HG03175 (cell line): ENCODE measurements around the gene SMPX.

ENCODE experiments used
- ATAC-seq: cut with Tn5 transposase; IDR thresholded peaks from one replicate; pipeline ENCODE4 v1.9.1; 2021; ENCODE audit warnings: mild to moderate bottlenecking, moderate library complexity; ENCODE audit not compliant: unreplicated experiment

The SMPX gene

GRCh38 chrX:21715825-21716224 lies 42.1 kb downstream of the SMPX start:
- no peak for ATAC-seq

DNA sequence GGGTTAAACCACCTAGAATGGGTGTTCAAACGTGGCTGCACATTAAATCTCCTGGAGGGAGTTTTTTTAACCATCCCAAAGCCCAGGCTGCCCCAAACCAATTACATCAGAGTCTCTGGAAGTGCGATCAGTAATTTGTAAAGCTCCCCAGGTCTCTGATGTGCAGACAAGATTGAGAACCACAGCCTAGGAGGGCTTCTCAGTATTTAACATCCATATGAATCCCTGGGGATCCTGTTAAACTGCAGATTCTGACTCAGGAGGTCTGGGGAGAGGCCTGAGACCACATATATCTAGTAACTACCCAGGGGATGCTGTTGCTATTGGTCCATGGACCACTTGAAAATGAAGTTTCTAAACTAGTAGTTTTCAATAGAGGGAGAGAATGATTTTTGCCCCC lies 42.6 kb downstream of the SMPX start:
- no peak for ATAC-seq

DNA sequence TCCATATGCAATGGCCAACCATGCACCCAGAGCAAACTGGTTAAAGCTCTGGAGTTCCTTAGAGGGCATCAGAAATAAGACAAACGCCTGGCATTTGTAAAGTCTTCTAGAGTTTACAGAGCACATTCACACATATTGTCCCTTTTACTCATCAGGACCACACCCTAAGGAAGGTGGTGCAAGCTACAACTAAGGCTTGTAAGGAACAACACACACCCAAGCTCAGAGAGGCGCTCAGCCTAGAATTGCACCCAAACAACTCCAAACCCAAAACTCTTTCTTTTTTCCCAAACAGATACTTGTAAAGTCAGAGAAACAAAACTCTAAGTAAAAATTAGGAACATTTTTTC lies 46.1 kb downstream of the SMPX start:
- no peak for ATAC-seq

DNA sequence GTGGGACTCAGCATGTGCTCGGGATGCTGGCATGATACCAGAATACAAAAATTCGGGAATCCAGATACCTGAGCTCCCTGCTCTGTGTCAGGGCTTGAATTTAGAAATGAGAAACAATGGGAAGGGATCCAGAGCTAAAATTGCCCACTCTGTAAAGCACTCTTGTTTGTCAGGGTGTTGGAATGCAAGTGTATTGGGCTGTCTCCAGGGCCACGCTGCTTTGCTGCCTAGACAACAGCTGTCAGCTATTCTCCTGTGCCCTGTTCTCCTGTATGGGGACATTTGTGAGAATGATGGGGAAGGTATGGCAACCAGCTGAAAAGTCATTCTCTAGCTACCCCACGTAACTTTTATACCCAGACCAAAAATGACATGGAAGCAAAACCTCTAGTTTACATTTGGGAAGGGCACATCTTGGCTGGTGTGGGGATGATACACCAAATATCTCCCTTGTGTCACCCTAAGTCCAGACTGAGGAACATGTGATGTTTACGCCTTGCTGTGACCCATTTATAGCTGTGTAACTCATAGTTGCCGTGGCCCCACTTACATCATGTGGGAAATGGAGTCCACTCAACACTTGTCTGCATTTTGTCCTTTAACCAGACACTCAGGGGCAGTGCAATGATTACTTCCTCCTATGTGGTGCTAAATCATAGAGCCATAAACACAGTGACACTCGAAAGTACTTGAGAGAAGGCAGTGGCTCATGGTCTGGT lies 46.6 kb downstream of the SMPX start:
- no peak for ATAC-seq

- no peak for ATAC-seq
These were observed 49.8 kb downstream of the SMPX start for GRCh38 chrX:21708116-21708515.

GRCh38 chrX:21705225-21705624 lies 52.7 kb downstream of the SMPX start:
- no peak for ATAC-seq

DNA sequence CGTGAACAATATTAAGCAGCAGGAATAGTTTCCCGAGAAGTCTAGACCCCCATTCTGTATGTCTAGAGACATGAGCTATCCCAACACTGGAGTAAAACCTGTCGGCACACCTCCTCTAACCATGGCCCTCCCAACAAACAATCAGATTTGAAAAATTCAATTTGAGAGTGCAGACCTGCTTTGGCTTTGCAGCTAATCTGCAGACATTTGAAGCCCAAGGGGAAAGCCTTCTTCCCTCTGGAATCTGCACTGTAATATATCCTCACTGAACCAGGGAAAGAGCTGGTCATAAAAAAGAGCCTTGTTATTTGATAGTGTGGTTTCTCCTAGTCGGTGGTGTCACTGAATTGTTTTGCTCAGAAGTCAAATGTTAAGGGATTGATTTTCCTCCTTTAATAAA lies 55.2 kb downstream of the SMPX start:
- no peak for ATAC-seq

DNA sequence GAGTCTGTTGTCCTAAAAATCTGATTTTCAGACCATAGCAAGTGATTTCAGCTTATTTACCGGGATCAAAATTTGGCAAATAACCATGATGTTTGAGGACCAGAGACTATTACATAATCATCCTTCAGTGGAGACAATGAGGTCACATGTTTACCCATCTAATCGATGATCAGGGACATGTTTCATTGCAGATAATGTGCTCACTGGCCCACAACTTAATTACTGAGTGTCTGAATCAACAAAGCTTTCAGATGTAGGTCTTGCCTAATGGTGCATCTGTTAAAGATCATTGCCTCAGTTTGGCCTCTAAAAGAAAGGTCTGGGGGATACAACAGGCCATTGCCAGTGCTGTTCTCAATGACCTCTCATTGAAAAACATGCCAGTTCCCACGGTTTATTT lies 56.9 kb downstream of the SMPX start:
- ATAC-seq, result no peak

- no peak for ATAC-seq
These were observed 57.6 kb downstream of the SMPX start for GRCh38 chrX:21700275-21700674.

DNA sequence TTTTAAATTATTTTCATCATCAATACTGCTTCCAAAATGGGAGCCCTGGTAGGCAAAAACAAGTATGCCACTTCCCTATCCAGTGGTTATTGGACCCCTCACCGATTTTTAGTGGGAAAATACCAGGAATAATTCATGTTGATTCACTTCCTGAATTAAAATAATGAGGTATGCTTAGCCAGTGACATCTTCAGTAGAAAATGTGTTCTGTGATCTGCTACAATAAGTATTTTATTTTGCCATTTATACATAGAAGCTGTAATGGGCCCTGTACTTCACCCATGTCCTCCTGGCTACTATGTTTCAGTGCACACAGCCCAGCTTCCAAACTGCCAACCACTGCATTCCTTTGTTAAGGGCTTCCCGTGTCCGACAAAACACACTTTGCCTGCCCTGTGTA lies 58.8 kb downstream of the SMPX start:
- no peak for ATAC-seq

DNA sequence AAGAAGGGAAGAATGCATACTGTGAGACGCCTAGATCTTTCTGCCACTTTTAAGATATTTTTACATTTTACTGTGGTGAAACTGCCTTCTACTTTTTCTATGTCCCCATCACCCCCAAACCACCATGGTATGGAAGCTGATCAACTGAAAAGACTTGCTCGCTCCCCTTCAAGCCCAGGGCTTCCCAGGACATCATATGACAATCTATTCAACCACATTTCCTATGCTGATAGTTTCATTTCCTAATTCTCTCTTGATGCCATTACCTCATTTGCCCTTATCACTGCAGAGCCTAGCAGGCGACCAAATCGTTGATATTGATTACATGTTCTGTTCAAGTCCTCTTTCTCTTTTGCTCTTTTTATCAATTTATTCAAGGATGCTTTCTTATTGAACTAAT lies 59.6 kb downstream of the SMPX start:
- no peak for ATAC-seq

DNA sequence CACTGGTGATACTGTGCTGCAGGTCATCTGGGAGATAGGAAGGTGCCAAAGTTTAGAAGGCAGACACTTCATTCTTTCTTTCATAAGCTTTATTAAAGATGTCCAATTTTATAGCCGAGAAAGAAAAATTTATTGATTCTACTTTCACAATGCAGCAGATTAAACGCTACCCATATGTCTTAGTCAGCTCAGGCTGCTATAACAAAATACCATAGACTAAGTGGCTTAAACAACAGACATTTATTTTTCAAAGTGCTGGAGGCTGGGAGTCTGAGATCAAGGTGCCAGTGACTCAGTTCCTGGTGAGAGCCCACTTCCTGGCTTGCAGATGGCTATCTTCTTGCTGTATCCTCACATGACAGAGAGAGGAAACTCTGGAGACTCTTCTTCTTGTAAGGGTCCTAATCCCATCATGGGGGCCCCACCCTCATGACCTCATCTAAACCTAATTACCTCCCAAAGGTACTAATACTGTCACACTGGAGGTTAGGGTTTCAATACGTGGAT lies 66.4 kb downstream of the SMPX start:
- ATAC-seq, result no peak

- ATAC-seq, result no peak
These were observed 74.0 kb downstream of the SMPX start for GRCh38 chrX:21683941-21684340.

DNA sequence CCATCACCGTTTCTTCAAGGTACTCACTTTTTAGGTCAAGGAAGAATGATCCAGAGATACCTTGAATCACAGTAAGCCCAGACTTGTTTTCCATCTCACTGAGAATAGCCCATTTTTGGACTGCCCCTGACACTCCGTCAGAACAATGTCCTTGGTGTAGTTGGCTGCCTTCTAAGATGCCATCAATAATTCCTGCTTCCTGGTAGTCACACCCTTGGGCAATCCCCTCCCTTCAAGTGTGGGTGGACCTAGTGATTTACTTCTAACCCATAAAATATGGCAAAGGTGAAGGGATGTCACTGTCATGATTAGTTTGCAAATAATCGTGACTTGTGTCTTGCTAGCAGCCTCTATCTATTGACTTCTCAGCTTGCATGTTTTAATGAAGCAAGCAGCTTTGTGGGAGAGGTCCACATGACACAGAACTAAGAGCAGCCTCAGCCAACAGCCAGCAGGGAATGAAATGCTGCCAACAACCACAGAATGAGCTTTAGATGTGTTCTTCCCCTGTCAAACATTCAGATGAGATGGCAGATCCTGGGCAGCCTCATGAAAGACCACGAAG lies 79.8 kb downstream of the SMPX start:
- no peak for ATAC-seq

GRCh38 chrX:21675931-21676330 lies 82.0 kb downstream of the SMPX start:
- ATAC-seq, result no peak

DNA sequence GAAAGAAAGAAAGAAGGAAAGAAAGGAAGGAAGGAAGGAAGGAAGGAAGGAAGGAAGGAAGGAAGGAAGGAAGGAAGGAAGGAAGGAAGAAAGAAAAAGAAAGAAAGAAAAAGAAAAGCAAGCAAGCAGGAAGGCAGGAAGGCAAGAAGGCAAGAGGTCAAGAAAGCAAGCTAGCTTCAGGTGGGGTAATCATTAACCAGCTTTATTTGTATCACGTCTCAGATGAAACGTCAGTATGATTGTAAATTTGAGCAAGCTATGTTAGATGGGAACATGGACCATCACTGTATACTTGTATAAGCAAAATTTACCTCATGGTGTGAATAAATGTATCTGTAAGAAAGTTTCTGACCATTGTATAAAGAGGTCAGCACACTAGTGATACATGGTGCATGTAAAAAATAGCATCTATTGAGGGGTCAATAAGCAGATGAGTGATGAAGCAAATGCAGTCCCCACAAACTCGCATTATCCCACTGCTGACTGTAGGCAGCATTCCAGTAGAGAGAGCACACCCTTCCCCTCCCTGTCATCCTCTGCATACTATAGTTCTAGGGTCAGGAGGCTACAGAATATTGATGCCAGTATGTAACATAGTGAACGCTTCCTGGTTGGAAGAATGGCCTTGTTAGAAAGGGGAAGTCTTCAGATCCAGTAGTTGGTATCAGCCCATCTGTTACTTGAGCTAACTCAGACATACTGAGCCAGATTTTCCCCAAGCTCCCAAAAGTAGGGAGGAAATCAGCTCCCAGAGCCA lies 83.3 kb downstream of the SMPX start:
- ATAC-seq, result no peak

GRCh38 chrX:21666679-21667078 lies 91.2 kb downstream of the SMPX start:
- no peak for ATAC-seq

DNA sequence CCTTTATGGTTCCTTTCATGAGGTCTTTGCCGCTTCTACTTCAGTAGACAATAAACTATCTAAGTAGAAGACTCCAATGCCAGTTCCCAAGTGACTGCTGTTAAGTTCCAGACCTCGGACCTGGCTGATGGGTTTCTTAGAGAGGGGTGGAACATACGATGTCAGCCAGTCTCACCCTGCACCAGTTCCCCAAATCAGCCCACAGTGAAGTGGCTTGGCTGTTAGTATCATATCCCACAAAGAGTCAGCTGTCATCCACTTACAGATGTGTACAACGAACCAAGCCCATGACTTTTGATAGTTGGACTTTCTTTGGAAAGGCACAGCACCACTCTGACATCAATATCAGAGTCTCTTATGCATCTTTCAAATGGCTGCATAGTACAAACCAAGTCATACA lies 91.7 kb downstream of the SMPX start:
- ATAC-seq, result no peak

DNA sequence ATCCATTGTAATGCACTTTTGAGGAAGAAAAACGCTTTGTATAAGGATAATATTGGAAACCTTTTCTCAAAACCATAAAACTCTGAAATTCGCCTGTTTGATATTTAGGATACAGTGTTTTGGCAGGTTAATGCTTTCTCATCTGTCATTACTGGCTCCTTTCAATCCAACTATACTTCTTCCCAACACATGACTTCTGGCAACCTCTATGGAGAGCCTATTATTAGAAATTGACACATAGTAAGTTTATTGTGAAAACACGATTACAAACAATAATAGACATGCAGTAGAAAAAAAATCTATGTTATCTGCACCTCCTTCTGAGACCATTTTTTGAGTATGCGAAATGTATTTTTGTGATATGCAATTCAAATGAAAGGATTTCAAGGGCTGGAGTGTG lies 95.2 kb downstream of the SMPX start:
- ATAC-seq, result no peak

DNA sequence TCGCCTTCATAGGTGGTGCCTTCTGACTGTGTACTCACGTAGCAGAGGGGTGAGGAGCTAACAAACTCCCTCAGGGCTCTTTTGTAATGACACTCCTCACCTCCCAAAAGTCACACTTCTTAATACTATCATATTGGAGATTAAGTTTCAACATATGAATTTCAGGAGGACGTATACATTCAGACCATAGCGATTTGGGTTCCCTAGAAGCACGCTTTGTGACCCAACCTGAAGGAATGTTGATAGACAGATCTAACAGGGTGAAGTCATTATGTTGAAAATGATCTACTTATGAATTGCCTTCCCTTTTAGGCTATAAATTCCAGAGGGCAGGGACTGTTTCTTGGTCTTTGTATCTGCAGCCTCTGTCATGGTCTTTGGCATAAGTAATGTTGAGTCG lies 96.6 kb downstream of the SMPX start:
- no peak for ATAC-seq

GRCh38 chrX:21660156-21660555 lies 97.8 kb downstream of the SMPX start:
- no peak for ATAC-seq

DNA sequence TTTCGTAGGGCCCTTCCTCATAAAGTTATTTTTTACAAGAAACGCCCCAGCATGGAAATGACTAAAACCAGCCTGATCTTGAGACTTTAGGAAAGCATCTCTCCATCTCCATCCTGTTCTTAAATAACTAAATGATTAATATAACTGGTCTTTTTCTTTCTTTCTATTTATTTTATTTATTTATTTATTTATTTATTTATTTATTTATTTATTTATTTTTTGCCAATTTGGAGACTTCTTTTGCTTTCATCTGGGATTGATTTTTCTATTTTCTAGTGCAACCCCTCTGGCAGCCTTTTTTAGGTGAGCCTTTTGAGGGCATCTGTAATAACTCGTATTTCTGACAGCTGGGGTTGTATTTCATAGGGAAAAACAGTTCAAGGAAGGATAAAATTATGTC lies 98.6 kb downstream of the SMPX start:
- no peak for ATAC-seq
